ENCODE results near the gene CST6.

DNA sequence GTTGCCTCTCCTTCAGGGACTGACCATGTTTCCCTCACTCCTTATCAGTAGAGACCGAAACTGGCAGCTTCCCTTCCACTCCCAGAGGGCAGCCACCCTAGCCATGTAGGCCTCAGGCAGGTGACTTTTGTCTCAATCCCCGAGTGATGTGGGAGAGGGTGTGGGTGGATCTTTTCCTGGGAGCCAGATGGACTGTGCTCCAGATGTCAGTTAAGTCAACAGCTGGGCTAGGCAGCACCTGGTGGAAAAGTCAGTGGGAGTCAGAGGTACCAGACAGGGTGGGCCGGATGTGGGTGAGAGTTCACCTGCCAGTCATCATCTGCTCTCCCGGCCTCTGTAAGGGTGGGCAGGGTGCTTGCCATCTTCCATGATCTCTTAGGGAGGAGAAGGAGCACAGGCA is 7.6 kb upstream of the CST6 start:
- TF ChIP-seq, protein P1, sequence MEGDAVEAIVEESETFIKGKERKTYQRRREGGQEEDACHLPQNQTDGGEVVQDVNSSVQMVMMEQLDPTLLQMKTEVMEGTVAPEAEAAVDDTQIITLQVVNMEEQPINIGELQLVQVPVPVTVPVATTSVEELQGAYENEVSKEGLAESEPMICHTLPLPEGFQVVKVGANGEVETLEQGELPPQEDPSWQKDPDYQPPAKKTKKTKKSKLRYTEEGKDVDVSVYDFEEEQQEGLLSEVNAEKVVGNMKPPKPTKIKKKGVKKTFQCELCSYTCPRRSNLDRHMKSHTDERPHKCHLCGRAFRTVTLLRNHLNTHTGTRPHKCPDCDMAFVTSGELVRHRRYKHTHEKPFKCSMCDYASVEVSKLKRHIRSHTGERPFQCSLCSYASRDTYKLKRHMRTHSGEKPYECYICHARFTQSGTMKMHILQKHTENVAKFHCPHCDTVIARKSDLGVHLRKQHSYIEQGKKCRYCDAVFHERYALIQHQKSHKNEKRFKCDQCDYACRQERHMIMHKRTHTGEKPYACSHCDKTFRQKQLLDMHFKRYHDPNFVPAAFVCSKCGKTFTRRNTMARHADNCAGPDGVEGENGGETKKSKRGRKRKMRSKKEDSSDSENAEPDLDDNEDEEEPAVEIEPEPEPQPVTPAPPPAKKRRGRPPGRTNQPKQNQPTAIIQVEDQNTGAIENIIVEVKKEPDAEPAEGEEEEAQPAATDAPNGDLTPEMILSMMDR (IDR thresholded peaks at IDR 0.05): no peak
- TF ChIP-seq POLR2A (IDR thresholded peaks at IDR 0.05): no peak
- TF ChIP-seq POLR2AphosphoS5 (IDR thresholded peaks at IDR 0.05): no peak

Data from prostate gland (tissue), 2 donors.